ENCODE data around the gene STK11IP.

The STK11IP gene

DNA sequence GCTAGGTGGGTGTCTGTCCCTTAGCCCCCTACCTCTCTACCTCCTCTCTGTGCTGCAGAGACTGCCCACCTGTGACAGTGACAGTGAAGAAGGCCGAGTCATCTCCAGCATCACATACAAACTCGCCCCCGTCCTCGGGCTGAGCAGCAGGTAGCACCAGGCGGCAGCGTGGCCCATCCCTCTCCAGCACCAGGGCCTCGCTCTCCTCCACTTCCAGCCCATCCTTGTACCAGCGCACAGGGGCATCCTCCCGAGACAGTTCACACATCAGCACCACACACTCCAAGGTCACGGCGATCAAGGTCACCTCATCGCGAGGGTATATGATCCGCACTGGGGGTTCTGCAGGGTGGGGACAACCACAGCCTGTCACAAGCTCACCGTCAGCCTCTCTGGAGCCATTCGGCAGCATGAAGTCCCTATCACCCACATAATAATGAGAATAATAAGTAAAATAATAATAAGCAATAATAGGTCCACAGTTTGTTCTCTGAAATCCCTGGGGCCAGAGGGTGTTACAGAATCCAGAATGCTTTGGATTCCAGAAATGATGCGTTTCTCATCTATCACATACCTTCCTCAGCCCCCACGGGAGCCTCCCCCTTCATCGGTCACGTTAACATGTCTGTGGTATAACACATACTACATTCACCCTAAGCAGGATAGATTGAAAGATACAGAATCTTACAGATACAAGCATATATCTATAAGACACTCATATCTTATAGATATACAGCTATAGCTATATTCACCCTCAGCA, 38.3 kb upstream of the STK11IP start:
- H3K27me3 ChIP-seq (ENCODE audit: low read length), result no peaks in the 10 kb centered on the region
- H3K79me2 ChIP-seq (ENCODE audit: insufficient read depth, low read length), result no peaks in the 10 kb centered on the region
- no peaks in the 10 kb centered on the region for H3F3A ChIP-seq (ENCODE audit: insufficient read depth)
- no peaks in the 10 kb centered on the region for H3K9me3 ChIP-seq (ENCODE audit: insufficient read depth, low read length)
- H2AFZ ChIP-seq (ENCODE audit: low read depth, low read length, severe bottlenecking), result no peak overlapping the region
- no peak overlapping the region for H3K9ac ChIP-seq (ENCODE audit: low read length)
- no peak overlapping the region for H3K4me3 ChIP-seq (ENCODE audit: insufficient read depth, low read length, poor library complexity, severe bottlenecking)
- no peak for TF ChIP-seq EZH2phosphoT487 (conservative IDR thresholded peaks at IDR 0.05; ENCODE audit: low read length)
- TF ChIP-seq, protein P1, sequence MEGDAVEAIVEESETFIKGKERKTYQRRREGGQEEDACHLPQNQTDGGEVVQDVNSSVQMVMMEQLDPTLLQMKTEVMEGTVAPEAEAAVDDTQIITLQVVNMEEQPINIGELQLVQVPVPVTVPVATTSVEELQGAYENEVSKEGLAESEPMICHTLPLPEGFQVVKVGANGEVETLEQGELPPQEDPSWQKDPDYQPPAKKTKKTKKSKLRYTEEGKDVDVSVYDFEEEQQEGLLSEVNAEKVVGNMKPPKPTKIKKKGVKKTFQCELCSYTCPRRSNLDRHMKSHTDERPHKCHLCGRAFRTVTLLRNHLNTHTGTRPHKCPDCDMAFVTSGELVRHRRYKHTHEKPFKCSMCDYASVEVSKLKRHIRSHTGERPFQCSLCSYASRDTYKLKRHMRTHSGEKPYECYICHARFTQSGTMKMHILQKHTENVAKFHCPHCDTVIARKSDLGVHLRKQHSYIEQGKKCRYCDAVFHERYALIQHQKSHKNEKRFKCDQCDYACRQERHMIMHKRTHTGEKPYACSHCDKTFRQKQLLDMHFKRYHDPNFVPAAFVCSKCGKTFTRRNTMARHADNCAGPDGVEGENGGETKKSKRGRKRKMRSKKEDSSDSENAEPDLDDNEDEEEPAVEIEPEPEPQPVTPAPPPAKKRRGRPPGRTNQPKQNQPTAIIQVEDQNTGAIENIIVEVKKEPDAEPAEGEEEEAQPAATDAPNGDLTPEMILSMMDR (IDR thresholded peaks at IDR 0.05; ENCODE audit: insufficient read depth, low read length, poor library complexity, severe bottlenecking), result no peak
- no peaks in the 10 kb centered on the region for H3K36me3 ChIP-seq (ENCODE audit: low read length)
- H3K4me2 ChIP-seq (ENCODE audit: low read depth, low read length, poor library complexity, severe bottlenecking), result no peak overlapping the region
- H4K20me1 ChIP-seq (ENCODE audit: low read depth, low read length), result no peaks in the 10 kb centered on the region
- no peak overlapping the region for H3K27ac ChIP-seq (ENCODE audit: low read depth, low read length)
- no peaks in the 10 kb centered on the region for H3K9me2 ChIP-seq (replicated peaks; ENCODE audit: insufficient read depth, low read length)

DNA sequence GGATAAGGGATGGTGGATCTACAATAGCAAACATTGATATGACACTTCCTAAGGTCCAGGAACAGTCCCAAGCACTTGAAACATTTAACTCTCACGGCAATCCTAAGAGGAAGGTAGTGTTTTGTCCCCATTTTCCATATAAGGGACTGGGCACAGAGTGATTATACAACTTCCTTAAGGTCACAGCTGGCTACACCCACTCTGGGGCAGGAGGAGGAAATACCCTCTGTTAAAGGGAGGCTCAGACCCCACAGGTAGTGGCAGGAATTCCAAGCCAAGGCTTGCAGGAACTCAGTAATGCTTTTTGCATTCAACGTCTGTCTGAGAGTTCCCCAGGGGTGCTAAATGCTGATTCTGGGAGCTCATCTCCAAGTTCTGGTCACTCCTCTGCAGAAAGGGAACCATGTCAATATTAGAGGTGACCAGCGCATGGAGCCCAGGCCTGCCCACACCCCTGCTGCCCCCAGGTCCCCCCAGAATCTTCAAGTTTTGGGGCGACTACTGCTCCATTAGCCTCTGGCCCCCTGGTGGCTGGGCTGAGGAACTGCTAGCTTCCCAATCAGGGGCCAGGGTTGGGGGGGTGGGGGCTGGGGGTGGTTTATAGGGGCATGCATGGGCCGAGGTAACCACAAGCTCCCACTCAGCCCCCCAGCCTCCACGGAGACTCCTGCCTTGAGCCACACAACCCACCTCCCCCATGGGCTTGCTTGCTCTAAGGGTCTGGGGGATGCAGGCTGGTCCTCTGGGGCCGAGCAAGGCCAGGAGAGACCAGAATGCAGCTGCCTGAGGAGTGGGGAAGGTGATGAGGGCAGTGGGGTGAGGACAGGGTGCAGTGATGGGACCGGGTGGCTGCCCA, 37.4 kb upstream of the STK11IP start:
- H3K27me3 ChIP-seq (ENCODE audit: low read length), result no peaks in the 10 kb centered on the region
- H3K4me2 ChIP-seq (ENCODE audit: low read depth, low read length, poor library complexity, severe bottlenecking), result no peak overlapping the region
- no peaks in the 10 kb centered on the region for H3K36me3 ChIP-seq (ENCODE audit: low read length)
- H4K20me1 ChIP-seq (ENCODE audit: low read depth, low read length), result no peaks in the 10 kb centered on the region
- H3K9me3 ChIP-seq (ENCODE audit: insufficient read depth, low read length), result no peaks in the 10 kb centered on the region
- no peak overlapping the region for H3K27ac ChIP-seq (ENCODE audit: low read depth, low read length)
- no peak overlapping the region for H3K4me3 ChIP-seq (ENCODE audit: insufficient read depth, low read length, poor library complexity, severe bottlenecking)
- no peaks in the 10 kb centered on the region for H3K9me2 ChIP-seq (replicated peaks; ENCODE audit: insufficient read depth, low read length)
- no peak for TF ChIP-seq EZH2phosphoT487 (conservative IDR thresholded peaks at IDR 0.05; ENCODE audit: low read length)
- TF ChIP-seq, protein P1 (IDR thresholded peaks at IDR 0.05; ENCODE audit: insufficient read depth, low read length, poor library complexity, severe bottlenecking), result peak; percentile 45
- no peaks in the 10 kb centered on the region for H3F3A ChIP-seq (ENCODE audit: insufficient read depth)
- H2AFZ ChIP-seq (ENCODE audit: low read depth, low read length, severe bottlenecking), result no peak overlapping the region
- no peak overlapping the region for H3K9ac ChIP-seq (ENCODE audit: low read length)
- H3K79me2 ChIP-seq (ENCODE audit: insufficient read depth, low read length), result no peaks in the 10 kb centered on the region

DNA sequence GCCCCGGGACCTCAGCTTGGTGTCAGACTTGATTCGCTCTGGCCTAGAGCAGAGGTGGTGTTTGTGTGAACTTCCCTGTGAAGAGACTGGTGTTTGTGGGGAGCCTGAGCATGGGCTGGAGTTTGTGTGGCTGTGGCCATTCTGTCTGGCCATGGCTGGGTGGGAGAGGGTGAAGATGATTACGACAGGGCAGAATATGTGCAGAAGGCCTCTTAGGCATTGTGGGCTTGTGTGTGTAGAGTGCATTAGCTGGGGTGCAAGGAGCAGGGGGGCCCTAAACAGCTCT, 36.8 kb upstream of the STK11IP start:
- no peak overlapping the region for H2AFZ ChIP-seq (ENCODE audit: low read depth, low read length, severe bottlenecking)
- H3K4me2 ChIP-seq (ENCODE audit: low read depth, low read length, poor library complexity, severe bottlenecking), result no peak overlapping the region

More for the DNA sequence above, 36.8 kb upstream of the STK11IP start:
- Histone ChIP-seq H3K9ac (ENCODE audit: low read length) (no peak overlapping the region), H3K79me2 (ENCODE audit: insufficient read depth, low read length) (no peaks in the 10 kb centered on the region), H3K9me2 (replicated peaks; ENCODE audit: insufficient read depth, low read length) (no peaks in the 10 kb centered on the region), H3F3A (ENCODE audit: insufficient read depth) (no peaks in the 10 kb centered on the region), H4K20me1 (ENCODE audit: low read depth, low read length) (no peaks in the 10 kb centered on the region), H3K4me3 (ENCODE audit: insufficient read depth, low read length, poor library complexity, severe bottlenecking) (no peak overlapping the region), H3K27ac (ENCODE audit: low read depth, low read length) (no peak overlapping the region), H3K27me3 (ENCODE audit: low read length) (no peaks in the 10 kb centered on the region), H3K36me3 (ENCODE audit: low read length) (no peaks in the 10 kb centered on the region), H3K9me3 (ENCODE audit: insufficient read depth, low read length) (no peaks in the 10 kb centered on the region)
- TF ChIP-seq, protein P1 (IDR thresholded peaks at IDR 0.05; ENCODE audit: insufficient read depth, low read length, poor library complexity, severe bottlenecking), result no peak
- no peak for TF ChIP-seq EZH2phosphoT487 (conservative IDR thresholded peaks at IDR 0.05; ENCODE audit: low read length)
